T follicular helper cell (primary cell): Measurements from ENCODE around the gene SRD5A3.
A peak's percentile ranks its signal among the peaks of the same experiment; 100 is the strongest.

Experiments used
- DNase-seq: peaks from one replicate; pipeline ENCODE4 v3.0.0-alpha.2; 2020; ENCODE audit warnings: low read depth
- total RNA-seq, 2 experiments: gene quantifications; one replicate each; lab custom pipeline; 2026; lab: John Stamatoyannopoulos, UW

The SRD5A3 gene
- 1.7 to 3.5 reads per million in 2 experiments for total RNA-seq

DNA sequence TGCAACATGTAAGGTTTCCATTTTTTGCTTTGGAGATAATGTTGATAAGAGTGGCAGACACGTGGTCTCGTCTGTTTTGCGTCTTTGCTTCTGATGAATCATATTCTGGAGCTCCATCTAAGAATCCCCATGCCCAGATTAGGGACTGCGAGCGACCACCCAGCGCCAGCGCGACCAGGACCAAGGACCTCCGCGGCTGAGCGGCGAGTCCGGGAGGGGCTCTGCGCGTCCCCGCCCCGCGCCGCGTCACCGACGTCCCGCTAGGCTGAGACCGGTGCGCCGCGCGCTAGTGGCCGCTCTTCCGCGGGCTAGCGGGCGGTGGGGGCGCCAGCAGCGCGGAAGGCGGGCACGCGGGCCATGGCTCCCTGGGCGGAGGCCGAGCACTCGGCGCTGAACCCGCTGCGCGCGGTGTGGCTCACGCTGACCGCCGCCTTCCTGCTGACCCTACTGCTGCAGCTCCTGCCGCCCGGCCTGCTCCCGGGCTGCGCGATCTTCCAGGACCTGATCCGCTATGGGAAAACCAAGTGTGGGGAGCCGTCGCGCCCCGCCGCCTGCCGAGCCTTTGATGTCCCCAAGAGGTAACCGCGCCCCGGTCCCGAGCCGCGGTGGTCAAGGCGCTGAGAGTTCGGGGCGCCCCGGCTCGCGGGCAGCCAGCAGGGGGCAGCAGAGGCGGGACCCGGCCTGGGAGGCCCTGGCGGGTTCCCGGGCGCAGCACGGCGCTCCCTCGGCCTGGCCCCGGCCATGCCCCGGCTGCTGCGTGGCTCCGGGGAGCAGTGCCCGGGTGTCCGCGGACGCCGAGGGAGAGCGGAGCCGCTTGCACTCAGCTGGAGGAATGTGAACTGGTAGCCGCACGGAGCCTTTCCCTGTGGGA lies at the start of gene SRD5A3:
TSS of gene SRD5A3 (plus strand) at position 263 of the 871 bp plus-strand sequence. CDS start at position 358, 95 bp downstream.
- DNase-seq, result peak; percentile 60

DNA sequence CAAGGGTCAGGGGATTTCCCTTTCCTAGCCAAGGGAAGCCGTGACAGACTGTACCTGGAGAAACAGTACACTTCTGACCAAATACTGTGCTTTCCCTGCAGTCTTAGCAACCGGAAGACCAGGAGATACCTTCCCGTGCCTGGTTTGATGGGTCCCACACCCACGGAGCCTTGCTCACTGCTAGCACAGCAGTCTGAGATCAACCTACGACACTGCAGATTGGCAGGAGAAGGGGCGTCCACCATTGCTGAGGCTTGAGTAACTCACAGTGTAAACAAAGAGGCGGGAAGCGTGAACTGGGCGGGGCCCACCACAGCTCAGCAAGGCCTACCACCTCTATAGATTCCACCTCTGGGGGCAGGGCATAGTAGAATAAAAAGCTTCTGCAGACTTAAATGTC lies 48.7 kb upstream of the SRD5A3 start:
- DNase-seq, result no peak

DNA sequence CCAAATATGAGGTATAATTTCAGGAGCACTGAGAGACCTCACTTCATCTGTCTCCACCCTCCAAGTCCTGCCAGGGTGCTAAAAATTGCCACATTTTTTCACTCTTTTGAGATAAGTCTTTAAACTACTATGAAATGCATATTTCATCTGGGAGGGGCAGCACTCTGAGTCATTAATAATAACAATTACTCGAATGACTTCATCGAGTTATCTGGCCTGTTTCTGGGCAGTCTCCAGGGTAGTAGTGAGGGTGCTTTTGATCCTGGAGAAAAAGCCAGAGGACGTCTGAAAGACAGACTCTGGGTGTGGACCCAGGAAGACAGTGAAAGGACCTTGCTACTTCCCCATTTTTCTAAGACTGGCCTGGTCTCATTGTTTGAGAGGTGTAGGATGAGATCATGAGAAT lies 42.3 kb upstream of the SRD5A3 start:
- DNase-seq, result no peak

DNA sequence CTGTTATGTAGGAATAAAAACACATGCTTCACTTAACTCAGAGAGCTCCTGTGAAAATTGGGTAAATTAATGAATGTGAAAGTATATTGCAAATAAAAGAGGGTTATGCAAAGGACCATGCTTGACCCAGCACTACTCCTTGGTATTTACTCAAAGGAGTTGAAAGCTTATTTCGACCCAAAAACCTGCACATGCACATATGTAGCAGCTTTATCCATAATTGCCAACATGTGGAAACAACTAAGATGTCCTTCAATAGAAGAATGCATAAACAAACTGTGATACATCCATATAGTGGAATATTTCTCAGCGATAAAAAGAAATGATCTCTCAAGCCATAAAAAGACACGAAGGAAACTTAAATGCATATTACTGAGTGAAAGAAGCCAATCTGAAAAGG lies 41.7 kb upstream of the SRD5A3 start:
- DNase-seq, result no peak

DNA sequence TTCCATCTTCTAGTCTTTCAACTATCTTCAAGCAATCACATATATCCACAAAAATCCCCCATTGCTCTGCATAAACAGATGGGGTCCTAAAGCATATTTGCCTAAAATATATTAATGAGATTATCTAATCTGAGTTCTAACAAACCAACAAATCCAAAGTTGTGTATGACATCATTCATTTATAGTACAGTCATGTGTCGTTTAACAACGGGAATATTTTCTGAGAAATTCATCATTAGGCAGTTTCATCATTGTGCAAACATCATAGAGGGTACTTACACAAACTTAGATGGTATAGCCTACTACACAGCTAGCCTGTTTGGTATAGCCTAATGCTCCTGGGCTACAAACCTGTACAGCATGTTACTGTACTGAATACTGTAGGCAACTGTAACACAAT lies 38.0 kb upstream of the SRD5A3 start:
- no peak for DNase-seq

DNA sequence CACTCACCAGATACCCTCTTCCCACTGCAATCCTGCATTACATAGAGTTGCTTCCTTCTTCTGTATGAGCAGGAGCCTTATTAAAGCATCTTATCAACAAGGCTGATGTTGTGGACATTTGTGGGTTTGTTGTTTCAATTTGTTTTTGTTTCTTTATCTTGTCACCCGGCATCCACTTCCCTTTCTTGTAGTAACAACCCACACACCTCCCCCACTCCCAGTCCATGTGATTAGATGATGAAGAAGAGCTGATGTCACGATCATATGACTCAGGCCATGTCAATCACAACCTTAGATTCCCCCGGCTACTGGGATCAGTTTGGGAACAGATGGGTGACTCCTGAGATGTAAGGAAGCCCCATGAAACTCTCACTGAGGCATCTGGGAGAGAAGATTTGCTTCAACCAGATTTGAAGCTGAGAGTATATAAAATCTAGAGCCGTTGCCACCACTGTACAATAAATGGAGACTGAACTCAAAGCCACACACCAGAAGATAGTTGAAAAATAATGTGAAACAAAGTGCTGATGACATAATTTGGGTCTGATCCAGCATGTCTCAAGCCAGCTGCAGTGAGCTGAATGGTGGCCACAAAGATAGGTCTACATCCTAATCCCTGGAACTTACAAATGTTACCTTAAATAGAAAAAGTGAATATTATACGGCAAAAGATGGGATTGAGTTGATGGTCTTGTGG lies 34.1 kb upstream of the SRD5A3 start:
- no peak for DNase-seq

DNA sequence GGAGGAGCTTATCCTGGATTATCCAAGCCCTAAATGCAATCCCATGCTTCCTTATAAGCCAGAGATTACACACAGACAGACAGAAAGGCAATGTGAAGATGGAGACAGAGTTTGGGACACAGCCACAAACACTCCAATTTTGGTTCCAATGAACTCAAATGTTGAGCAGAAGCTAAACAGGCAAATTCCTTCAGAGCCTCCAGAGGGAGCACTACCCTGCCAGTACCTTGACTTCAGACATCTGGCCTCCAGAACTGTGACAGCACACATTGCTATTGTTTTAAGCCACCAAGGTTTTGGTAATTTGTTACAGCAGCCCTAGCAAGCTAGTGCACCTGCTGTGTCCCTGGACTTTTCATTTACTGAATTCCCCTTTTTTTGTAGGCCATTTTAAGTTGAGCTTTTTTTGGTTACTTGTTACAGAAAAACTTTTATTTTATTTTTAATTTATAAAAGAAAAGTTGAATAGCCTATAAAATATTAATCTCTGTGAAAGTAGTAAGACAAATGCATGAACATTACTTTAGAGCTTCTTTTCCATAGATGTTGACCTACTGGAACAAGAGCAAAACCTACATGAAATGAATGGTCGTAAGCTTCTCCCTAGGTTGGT lies 33.4 kb upstream of the SRD5A3 start:
- DNase-seq, result peak; percentile 2

DNA sequence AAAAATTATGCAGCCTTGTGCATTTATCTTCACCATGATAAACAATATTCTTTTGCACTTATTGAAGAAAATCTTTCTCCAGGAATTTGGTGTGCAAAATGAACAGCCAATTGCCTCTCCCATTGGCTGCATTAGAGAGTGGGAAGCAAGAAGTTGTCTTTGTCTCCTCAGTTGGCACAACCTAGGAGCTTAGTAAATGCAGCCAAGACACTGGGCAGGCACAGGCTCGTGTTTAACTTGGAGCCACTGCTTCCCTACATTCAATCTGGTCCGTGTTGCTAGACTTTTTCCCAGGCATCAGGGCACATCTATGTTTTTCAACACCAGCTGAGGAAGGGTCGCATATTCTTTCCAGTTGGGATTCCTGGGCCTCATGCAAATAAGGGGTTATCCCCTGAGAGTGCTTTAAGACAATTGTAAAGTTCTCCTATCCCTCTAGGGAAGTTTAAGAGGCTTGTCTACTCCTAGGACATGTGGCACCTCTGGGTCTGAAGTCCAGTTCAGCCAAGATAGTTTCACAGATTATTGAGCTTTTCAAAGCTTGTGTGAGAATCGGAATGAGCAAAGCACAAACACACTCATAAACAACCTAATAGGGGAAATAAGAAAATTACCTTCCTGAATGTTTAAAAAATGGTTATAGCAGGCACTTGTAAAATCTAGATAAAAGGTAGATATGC lies 31.8 kb upstream of the SRD5A3 start:
- DNase-seq, result no peak

DNA sequence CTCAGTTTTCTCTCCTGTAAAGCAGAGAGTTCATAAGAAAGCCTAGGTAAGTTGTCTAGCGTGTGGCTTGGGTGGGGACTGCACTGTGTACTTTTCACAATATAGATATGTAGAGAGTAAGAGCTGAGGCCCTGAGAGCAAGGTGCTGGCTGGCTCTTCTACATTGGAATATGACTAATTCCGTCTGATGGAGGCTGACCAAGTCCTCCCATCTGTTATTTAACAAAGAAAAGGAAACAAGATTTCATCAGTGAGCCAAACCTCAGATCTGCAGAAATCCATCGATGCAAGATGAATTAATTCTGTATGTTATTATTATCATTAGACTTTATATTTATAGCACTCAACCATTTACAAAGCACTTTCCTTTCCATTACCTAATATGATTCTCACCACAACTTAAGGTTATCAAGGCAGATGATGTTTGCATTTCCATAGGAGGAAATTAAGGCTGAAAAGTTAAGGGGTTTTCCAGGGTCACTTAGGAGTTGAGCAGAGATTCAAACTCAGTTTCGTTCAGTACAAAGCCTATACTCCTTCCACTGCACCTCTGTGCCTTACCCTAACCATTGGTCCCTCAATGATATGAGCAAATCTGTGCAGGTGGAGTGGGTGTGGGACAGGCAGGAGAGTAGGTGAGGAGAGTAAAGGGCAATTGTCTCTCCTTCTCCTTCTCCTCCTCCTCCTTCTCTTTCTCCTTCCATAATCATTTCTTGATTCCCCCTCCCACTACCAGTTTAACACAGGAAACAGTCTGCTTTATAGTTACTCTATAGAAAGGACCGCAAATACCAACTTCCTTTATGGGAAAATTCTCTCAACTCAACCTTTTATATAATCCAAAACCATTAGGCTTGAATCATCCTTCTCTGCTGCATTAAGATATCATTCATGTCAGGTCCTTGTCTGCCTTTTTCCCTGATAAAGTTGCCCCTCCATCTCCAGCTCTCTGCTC lies 27.6 kb upstream of the SRD5A3 start:
- DNase-seq, result no peak

DNA sequence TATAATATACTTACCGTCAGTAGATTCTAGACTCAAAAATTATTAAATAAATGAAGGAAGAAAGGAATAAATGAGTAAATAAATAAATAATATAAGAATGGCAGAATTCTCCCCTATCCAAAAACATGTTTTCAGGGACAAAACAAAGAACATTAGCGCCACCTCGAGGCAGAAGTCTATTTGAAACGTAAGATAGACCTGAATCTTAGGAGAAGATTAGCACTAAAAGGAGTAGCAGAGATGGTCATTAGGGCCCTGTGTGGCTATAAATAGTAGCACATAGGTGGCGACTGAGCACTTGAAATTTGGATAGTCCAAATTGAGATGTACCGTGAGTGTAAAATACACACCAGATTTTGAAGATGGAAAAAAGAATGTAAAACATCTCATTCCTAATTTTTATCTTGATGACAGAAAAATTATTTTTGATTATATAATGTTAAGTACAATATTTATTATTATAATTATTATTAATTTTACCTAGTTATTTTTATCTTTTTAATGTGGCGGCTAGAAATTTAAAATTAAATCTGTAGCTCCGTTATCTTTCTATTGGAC lies 24.3 kb upstream of the SRD5A3 start:
- peak; percentile 4 for DNase-seq

DNA sequence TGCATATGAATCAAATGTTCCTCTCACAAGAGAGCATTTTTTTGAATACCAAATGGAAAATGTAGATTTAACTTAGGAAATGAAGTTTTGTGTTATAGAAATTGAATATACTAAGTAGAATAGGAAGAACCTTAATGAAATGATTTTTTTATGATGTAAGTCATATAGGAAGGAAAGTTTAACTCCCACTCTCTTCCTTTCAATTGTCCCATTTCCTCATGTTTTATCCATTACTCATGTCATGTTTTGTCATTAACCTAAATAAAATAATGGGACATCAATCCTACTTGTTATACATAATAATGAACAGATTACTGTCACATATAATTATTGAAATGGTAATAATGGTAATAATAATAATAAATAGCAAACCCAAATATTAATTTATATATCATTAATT lies 22.7 kb upstream of the SRD5A3 start:
- no peak for DNase-seq

DNA sequence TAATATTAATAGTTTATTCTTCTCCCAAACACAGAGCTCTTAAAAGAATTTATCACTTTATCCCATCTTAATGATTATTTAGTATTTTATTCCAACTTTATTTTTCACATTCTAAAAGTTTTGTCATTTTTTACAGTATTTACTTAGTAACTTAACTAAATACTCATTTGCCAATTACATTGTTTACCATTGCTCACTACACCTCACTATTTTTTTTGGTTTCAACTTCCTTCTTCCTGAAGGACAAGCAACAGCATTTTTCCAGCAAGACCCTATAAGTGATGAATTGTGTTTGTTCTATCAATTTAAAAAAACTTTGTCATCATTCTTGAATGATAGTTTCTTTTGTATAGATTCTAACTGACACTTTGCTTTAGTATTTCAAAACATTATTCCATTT lies 19.4 kb upstream of the SRD5A3 start:
- no peak for DNase-seq

DNA sequence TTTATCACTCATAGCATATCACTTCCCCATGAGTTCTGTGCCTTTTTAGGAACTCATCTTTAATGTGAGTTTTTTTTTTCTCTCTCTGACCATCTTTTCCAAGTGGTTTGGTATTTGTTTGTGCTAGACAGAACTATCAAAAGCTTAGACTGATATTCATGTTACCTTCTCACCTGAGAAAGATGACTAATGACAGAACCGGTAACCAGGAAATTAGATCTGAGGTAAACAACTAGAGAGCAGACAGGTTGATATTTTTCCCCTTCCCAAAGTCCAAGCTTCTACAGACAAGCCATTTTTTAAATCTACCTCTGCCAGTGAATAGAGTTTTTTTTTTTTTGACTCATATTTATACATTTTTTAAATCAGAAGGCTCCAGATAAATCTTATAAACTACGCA lies 17.0 kb upstream of the SRD5A3 start:
- DNase-seq, result no peak

DNA sequence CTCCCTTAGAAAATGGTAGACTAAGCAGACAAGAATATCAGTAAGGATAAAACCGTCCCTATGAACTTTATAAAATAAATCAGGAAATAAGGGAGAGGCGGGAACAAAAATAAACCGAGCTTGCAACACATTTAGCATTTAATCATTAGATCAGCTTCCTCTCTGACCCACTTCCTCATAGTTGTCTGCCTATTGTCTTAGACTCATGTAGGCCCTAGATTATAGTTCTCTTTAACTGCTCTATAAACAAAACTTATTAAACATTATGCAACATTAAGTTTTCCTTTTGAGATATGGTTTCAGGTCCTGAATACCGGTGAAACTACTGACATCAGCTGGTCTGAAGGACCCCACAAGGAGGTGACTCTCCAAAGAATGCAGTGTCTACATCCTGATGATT lies 15.8 kb upstream of the SRD5A3 start:
- DNase-seq, result no peak

DNA sequence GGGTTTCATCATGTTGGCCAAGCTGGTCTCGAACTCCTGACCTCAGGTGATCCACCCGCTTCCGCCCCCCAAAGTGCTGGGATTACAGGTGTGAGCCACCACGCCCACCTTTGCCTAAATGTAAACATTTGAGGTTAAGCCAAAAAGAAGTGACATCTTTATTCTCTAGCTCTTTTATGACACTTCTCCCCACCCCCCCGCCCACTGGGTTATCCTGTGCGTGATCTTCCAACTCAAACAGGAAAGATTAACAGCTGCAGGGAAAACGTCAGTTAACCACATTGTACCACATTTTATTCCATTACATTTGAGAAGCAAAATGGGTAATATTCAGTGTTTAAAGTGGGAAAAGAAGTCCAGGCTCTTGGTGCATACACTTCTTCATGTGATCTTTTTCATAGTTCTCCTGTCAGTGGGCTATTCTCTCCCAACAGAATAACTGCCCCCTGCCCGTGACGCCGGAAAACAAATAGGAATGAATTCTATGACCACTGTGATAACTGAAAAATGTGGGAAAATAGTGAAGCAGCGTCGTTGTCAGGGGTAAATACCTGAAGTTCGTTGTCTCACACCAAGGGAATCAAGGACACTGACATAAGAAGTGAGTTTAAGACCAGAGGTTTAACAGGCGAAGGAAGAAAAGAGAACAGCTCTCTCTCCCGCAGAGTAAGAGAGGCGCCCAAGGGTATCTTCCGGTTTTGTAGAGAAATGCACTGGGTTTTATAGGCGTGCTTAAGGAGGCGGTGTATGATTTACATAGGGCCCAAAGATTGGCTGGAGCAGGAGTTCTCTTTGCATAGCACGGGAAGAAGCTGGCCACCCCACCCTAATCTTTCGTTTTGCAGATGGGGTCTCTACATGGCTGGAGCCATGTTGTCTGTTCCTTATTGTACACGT lies 9.7 kb upstream of the SRD5A3 start:
- DNase-seq, result no peak

DNA sequence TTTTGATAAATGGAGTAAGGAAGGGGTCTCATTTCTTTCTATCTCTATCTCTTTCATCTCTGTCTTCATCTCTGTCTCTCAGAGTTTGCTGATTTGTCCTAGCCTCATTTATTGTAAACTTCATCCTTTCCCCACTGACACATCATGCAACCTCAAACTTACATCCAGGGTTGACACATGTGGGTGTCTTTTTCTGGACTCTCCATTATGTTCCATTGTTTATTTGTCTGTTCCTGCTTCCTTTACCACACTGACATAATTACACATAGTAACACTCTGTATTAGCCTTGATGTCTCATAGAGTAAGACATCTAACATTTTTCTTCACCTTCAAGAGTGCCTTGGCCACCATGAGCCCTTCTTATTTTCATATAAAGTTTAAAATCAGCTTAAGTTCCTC lies 8.1 kb upstream of the SRD5A3 start:
- DNase-seq, result no peak

DNA sequence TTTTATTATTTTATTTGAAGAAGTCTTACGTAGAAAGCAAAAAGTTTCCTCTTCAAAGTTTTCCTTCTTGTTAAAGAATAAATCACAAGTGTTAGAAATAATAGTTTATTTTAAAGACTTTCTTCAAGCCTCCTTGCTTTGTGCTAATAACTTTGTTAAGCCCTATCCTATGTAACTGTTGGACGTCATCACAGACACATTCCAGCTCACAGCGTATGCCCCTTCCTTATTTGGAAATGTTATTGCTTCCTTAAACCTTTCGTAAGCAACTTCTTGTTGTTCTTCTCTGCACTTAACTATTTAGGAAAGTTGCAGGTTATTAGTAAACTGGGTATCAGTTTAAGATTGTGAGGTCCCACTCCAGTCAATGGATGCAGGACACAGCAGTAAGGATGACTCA lies 7.6 kb upstream of the SRD5A3 start:
- no peak for DNase-seq

DNA sequence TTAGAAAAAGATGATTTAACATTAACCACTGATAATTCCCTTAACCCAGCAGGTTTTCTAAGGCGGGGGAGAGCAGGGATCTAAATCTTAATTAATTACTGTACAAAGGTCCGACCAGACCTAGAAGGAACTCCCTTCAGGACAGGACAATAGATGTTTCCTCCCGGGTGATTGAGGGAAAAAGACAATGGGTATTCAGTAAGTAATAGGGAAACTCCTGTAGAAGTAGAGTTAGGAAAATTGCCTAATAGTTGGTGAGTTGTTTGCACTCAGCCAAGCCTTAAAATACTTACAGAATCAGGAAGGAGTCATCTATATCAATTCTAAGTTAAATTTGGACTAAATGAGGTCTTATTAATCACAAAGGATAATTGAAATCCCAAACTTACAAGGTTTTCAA lies 5.8 kb upstream of the SRD5A3 start:
- no peak for DNase-seq

DNA sequence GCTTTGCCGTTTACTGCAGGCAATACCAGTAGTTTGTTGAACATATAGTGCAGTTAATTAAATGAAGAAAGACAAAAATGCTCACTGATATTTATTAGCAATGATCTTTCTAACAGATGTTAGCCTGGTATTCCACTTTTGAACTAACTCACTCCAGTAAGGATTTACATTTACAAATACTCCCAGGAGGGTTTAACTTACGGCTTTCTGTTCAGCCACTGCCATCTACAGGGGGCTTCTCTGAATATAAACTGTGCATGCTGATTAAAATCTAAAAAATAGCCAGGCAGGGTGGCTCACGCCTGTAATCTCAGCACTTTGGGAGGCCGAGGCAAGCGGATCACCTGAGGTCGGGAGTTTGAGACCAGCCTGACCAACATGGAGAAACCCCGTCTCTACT lies 2.2 kb upstream of the SRD5A3 start:
- no peak for DNase-seq

DNA sequence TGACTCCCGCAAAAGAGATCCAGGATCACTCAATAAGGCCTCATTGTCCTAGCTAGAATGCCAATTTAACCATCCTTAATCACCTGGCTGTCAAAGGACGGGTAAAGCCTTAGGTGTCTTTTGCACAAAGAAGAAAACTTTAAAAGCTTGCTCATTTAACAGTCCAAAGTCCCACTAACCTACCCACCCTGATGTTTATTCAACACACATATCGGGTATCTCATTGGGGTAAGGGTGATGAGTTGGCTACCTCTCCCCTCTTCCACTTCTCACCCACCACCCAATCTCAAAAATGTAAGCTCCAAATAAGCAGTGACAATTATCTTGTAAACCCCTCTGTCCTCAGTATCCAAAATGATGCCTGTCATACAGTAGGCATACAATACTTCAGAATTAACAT lies 988 bp upstream of the SRD5A3 start:
- no peak for DNase-seq
